HL-60 (cell line): ENCODE results near the gene MAS1.

Experiments
- DNase-seq, 2 experiments: peaks; one replicate each; pipeline ENCODE4 v3.0.0-alpha.2; 2010 to 2020; ENCODE audit warnings: low read depth in 1 of 2, low spot score in 1 of 2
- H3K27ac ChIP-seq: fragments of 250-450 bp; sonication (Bioruptor Pico); replicated peaks from 2 replicates; pipeline ENCODE4 v1.5.1; 2020; ENCODE audit warnings: mild to moderate bottlenecking, moderate library complexity
- H3K27me3 ChIP-seq: fragments of 250-450 bp; sonication (Bioruptor Pico); 2 replicates; pipeline ENCODE4 v1.5.1; 2021; ENCODE audit warnings: mild to moderate bottlenecking, moderate library complexity; ENCODE audit not compliant: insufficient read depth, poor library complexity, severe bottlenecking
- H3K4me3 ChIP-seq: replicated peaks from 2 replicates; pipeline ENCODE4 v1.5.1; 2011; ENCODE audit warnings: mild to moderate bottlenecking, control low read depth, low read length; ENCODE audit not compliant: insufficient read depth
- CTCF ChIP-seq: IDR thresholded peaks from one replicate; pipeline ENCODE4 v1.5.1; 2011; ENCODE audit warnings: low read length, control low read depth, inconsistent platforms; ENCODE audit not compliant: insufficient read depth
- GABPA ChIP-seq: IDR thresholded peaks from 2 replicates; pipeline ENCODE4 v1.6.1; 2012; ENCODE audit warnings: low read depth
- POLR2AphosphoS5 ChIP-seq: IDR thresholded peaks from 2 replicates; pipeline ENCODE4 v1.6.1; 2012; ENCODE audit warnings: low read depth
- REST ChIP-seq: IDR thresholded peaks from 2 replicates; pipeline ENCODE4 v1.6.1; 2012; ENCODE audit warnings: low read depth; ENCODE audit not compliant: insufficient replicate concordance
- SPI1 ChIP-seq: IDR thresholded peaks from 2 replicates; pipeline ENCODE4 v1.6.1; 2012; ENCODE audit warnings: low read depth, mild to moderate bottlenecking, borderline replicate concordance

The MAS1 gene

GRCh38 chr6:159908979-159909378 is 18.2 kb downstream of the MAS1 start:
- Histone ChIP-seq H3K4me3 (no peak overlapping the region), H3K27me3 (peaks cover 2% of the 10 kb centered on the region), H3K27ac (no peak overlapping the region)
- no peak for DNase-seq
- TF ChIP-seq SPI1: no peak
- TF ChIP-seq CTCF: no peak
- TF ChIP-seq GABPA: no peak
- no peak for TF ChIP-seq POLR2AphosphoS5
- TF ChIP-seq REST: no peak

- DNase-seq: no peak
- no peak overlapping the region for H3K4me3 ChIP-seq
- H3K27ac ChIP-seq: no peak overlapping the region
- TF ChIP-seq CTCF (no peak), REST (no peak), POLR2AphosphoS5 (no peak), SPI1 (no peak), GABPA (no peak)
- peaks cover 2% of the 10 kb centered on the region for H3K27me3 ChIP-seq
These were observed 19.6 kb downstream of the MAS1 start for GRCh38 chr6:159910342-159910741.

- Histone ChIP-seq H3K27ac (no peak overlapping the region), H3K4me3 (no peak overlapping the region), H3K27me3 (peaks cover 2% of the 10 kb centered on the region)
- TF ChIP-seq REST (no peak), GABPA (no peak), CTCF (no peak), POLR2AphosphoS5 (no peak), SPI1 (no peak)
- no peak for DNase-seq
These were observed 22.6 kb downstream of the MAS1 start for GRCh38 chr6:159913375-159913774.
